ENCODE measurements around the gene STARD3.
"Not testable (repeated sequence)": the region's sequence is repeated elsewhere in the genome, so short reads cannot be mapped to it uniquely, and the experiment has no call there.

The STARD3 gene

GRCh38 chr17:39636927-39637736 lies at the start of gene STARD3:
Gene STARD3, plus strand, starts transcription at chr17:39637144. Its CDS starts 16,388 bp downstream, at chr17:39653532.
- peak; percentile 75 to 83 for DNase-seq (ENCODE audit: low read depth in 2 of 2)

- not testable (repeated sequence) for DNase-seq (ENCODE audit: low read depth in 2 of 2)
Measured at GRCh38 chr17:39590180-39590579, 46.8 kb upstream of the STARD3 start.

GRCh38 chr17:39591958-39592954 lies 44.7 kb upstream of the STARD3 start:
- no peak for DNase-seq (ENCODE audit: low read depth in 2 of 2)

GRCh38 chr17:39593371-39593770 lies 43.6 kb upstream of the STARD3 start:
- DNase-seq (ENCODE audit: low read depth in 2 of 2), result no peak

- DNase-seq (ENCODE audit: low read depth in 2 of 2), result no peak
Measured at GRCh38 chr17:39595294-39595693, 41.6 kb upstream of the STARD3 start.

GRCh38 chr17:39595928-39596510 lies 40.9 kb upstream of the STARD3 start:
- no peak for DNase-seq (ENCODE audit: low read depth in 2 of 2)

GRCh38 chr17:39596543-39597267 lies 40.2 kb upstream of the STARD3 start:
- DNase-seq (ENCODE audit: low read depth in 2 of 2), result no peak

GRCh38 chr17:39597372-39598046 lies 39.4 kb upstream of the STARD3 start:
- no peak for DNase-seq (ENCODE audit: low read depth in 2 of 2)

- no peak for DNase-seq (ENCODE audit: low read depth in 2 of 2)
Measured at GRCh38 chr17:39598047-39598481, 38.9 kb upstream of the STARD3 start.

GRCh38 chr17:39598630-39599003 lies 38.3 kb upstream of the STARD3 start:
- DNase-seq (ENCODE audit: low read depth in 2 of 2), result no peak

GRCh38 chr17:39599004-39599664 lies 37.8 kb upstream of the STARD3 start:
- no peak for DNase-seq (ENCODE audit: low read depth in 2 of 2)

- DNase-seq (ENCODE audit: low read depth in 2 of 2), result no peak
Measured at GRCh38 chr17:39599665-39600231, 37.2 kb upstream of the STARD3 start.

- no peak for DNase-seq (ENCODE audit: low read depth in 2 of 2)
Measured at GRCh38 chr17:39600288-39600996, 36.5 kb upstream of the STARD3 start.

- DNase-seq (ENCODE audit: low read depth in 2 of 2), result no peak
Measured at GRCh38 chr17:39600997-39601597, 35.8 kb upstream of the STARD3 start.

GRCh38 chr17:39601758-39602532 lies 35.0 kb upstream of the STARD3 start:
- DNase-seq (ENCODE audit: low read depth in 2 of 2), result no peak

- no peak for DNase-seq (ENCODE audit: low read depth in 2 of 2)
Measured at GRCh38 chr17:39602533-39603303, 34.2 kb upstream of the STARD3 start.

GRCh38 chr17:39603304-39604016 lies 33.5 kb upstream of the STARD3 start:
- DNase-seq (ENCODE audit: low read depth in 2 of 2), result no peak
